Upper lobe of right lung (tissue), 1 donor: Measurements from ENCODE around the gene TSEN54. TPM values are rescaled to one million over a fixed set of nuclear protein-coding genes. Genes with fewer than 3 reads are reported as not detected.

ENCODE experiments used
- ATAC-seq: fragments of 200-7000 bp; cut with Tn5 transposase; one replicate; pipeline ENCODE4 v1.9.1; 2020; ENCODE audit warnings: mild to moderate bottlenecking, moderate library complexity
- DNase-seq: peaks from one replicate; pipeline ENCODE4 v3.0.0-alpha.2; 2020
- H3K27ac ChIP-seq: fragments of 200-600 bp; one replicate; pipeline ENCODE4 v1.8.0; 2022
- H3K27me3 ChIP-seq: fragments of 200-600 bp; one replicate; pipeline ENCODE4 v1.8.0; 2022; ENCODE audit warnings: mild to moderate bottlenecking
- H3K36me3 ChIP-seq: fragments of 200-600 bp; one replicate; pipeline ENCODE4 v1.8.0; 2022
- H3K4me1 ChIP-seq: fragments of 200-600 bp; one replicate; pipeline ENCODE4 v1.8.0; 2022
- H3K4me3 ChIP-seq: fragments of 200-600 bp; one replicate; pipeline ENCODE4 v1.8.0; 2022; ENCODE audit warnings: mild to moderate bottlenecking
- H3K9me3 ChIP-seq: fragments of 200-600 bp; one replicate; pipeline ENCODE4 v1.8.0; 2022
- CTCF ChIP-seq: fragments of 200-600 bp; IDR thresholded peaks from one replicate; pipeline ENCODE4 v1.8.0; 2022; ENCODE audit warnings: antibody characterized with exemption
- intact Hi-C: fragments of 100-400 bp; cut with DNase I; formaldehyde crosslinking; loops from one replicate; pipeline ENCODE4 v1.11.0; 2022
- total RNA-seq: library from RNA; stranded (reverse); fragmentation: NEBNext Ultra II Directional; extraction: Animal tissue kit (Norgen Biotek cat#: 25700); gene quantifications from one replicate; pipeline ENCODE4 v1.2.1, GENCODE V29; 2021
- donor health status: DM: no; HTN: yes; CAD: no; lungs with severe emphysema.

Gene TSEN54
- total RNA-seq, 1 donor from 2014 or later, result 21.6 TPM

- no peak for TF ChIP-seq CTCF
- ATAC-seq, result no peak
- no peak for DNase-seq
- no peaks in the 10 kb centered on the region for H3K9me3 ChIP-seq
- peaks cover 11% of the 10 kb centered on the region for H3K4me1 ChIP-seq
- no peaks in the 10 kb centered on the region for H3K27me3 ChIP-seq
- H3K27ac ChIP-seq, result no peak overlapping the region
- intact Hi-C loops, result no loop called here
- no peak overlapping the region for H3K4me3 ChIP-seq
- H3K36me3 ChIP-seq, result no peaks in the 10 kb centered on the region
Measured at GRCh38 chr17:75482098-75482942, 34.0 kb upstream of the TSEN54 start.

- H3K36me3 ChIP-seq, result no peaks in the 10 kb centered on the region
- no peak for TF ChIP-seq CTCF
- DNase-seq (peak; percentile 57), ATAC-seq (no peak)
- peaks cover 28% of the 10 kb centered on the region for H3K4me1 ChIP-seq
- H3K27me3 ChIP-seq, result no peaks in the 10 kb centered on the region
- H3K9me3 ChIP-seq, result no peaks in the 10 kb centered on the region
- no peak overlapping the region for H3K4me3 ChIP-seq
- intact Hi-C loops, result no loop called here
- H3K27ac ChIP-seq, result no peak overlapping the region
Measured at GRCh38 chr17:75485688-75486087, 30.6 kb upstream of the TSEN54 start.

- TF ChIP-seq CTCF, result no peak
- no peak for DNase-seq
- H3K4me3 ChIP-seq, result no peak overlapping the region
- peaks cover 28% of the 10 kb centered on the region for H3K4me1 ChIP-seq
- H3K27ac ChIP-seq, result no peak overlapping the region
- H3K9me3 ChIP-seq, result no peaks in the 10 kb centered on the region
- ATAC-seq, result no peak
- intact Hi-C loops, result no loop called here
- peaks cover 2% of the 10 kb centered on the region for H3K36me3 ChIP-seq
- H3K27me3 ChIP-seq, result no peaks in the 10 kb centered on the region
Measured at GRCh38 chr17:75486151-75486550, 30.2 kb upstream of the TSEN54 start.

GRCh38 chr17:75486951-75487350 lies 29.4 kb upstream of the TSEN54 start:
- Histone ChIP-seq H3K4me1 (peaks cover 28% of the 10 kb centered on the region), H3K27me3 (no peaks in the 10 kb centered on the region), H3K4me3 (no peak overlapping the region), H3K9me3 (no peaks in the 10 kb centered on the region), H3K27ac (peak overlapping the region; percentile 70), H3K36me3 (peaks cover 10% of the 10 kb centered on the region)
- no peak for TF ChIP-seq CTCF
- DNase-seq (no peak), ATAC-seq (no peak)
- intact Hi-C loops, result no loop called here

- no peak overlapping the region for H3K4me3 ChIP-seq
- ATAC-seq (peak; percentile 53), DNase-seq (peak; percentile 69)
- H3K27me3 ChIP-seq, result no peaks in the 10 kb centered on the region
- H3K27ac ChIP-seq, result peak overlapping the region; percentile 70
- TF ChIP-seq CTCF, result peak; percentile 15
- H3K9me3 ChIP-seq, result no peaks in the 10 kb centered on the region
- intact Hi-C loops, result no loop called here
- H3K36me3 ChIP-seq, result peaks cover 15% of the 10 kb centered on the region
- peaks cover 28% of the 10 kb centered on the region for H3K4me1 ChIP-seq
Measured at GRCh38 chr17:75487351-75488070, 28.8 kb upstream of the TSEN54 start.
